Kidney (tissue), 14 donors: ENCODE results near the gene SLC1A1. TPM values are rescaled to one million over a fixed set of nuclear protein-coding genes. Genes with fewer than 3 reads are reported as not detected.

Source experiments
- DNase-seq, 5 donors: peaks; one replicate each; pipeline ENCODE4 v3.0.0-alpha.2; 2013 to 2020
- FAIRE-seq: peaks from 2 replicates; lab custom pipeline; 2012; peaks lifted over from hg19 to GRCh38; lab: Jason Lieb, UNC
- H3K27ac ChIP-seq, 2 donors: one replicate each; pipeline ENCODE4 v1.7.0; 2013; ENCODE audit warnings: low read depth in 2 of 2, low read length in 2 of 2, inconsistent platforms in 1 of 2
- H3K27me3 ChIP-seq: one replicate; pipeline ENCODE4 v1.7.1; 2013; ENCODE audit warnings: low read length, inconsistent platforms; ENCODE audit not compliant: control insufficient read depth, insufficient read depth
- H3K36me3 ChIP-seq, 3 donors: one replicate each; pipeline versions ENCODE4 v1.7.0 to v1.7.1; 2013; ENCODE audit warnings: low read length in 3 of 3, control low read depth in 1 of 3, inconsistent platforms in 1 of 3; ENCODE audit not compliant: insufficient read depth in 3 of 3, control insufficient read depth in 2 of 3
- H3K4me1 ChIP-seq, 3 donors: one replicate each; pipeline versions ENCODE4 v1.7.0 to v1.7.1; 2013; ENCODE audit warnings: low read length in 3 of 3, inconsistent platforms in 1 of 3, low read depth in 1 of 3; ENCODE audit not compliant: control insufficient read depth in 2 of 3, insufficient read depth in 2 of 3
- H3K4me3 ChIP-seq, 3 donors: one replicate each; pipeline versions ENCODE4 v1.7.0 to v1.8.1; 2013; ENCODE audit warnings: low read length in 3 of 3, control low read depth in 1 of 3, inconsistent platforms in 1 of 3
- H3K9ac ChIP-seq, 3 donors: one replicate each; pipeline versions ENCODE4 v1.7.0 to v1.7.1; 2013; ENCODE audit warnings: low read length in 3 of 3, control low read depth in 1 of 3, inconsistent platforms in 1 of 3
- H3K9me3 ChIP-seq, 3 donors: one replicate each; pipeline versions ENCODE4 v1.7.0 to v1.7.1; 2013; ENCODE audit warnings: low read length in 3 of 3, control low read depth in 1 of 3, inconsistent platforms in 1 of 3; ENCODE audit not compliant: control insufficient read depth in 2 of 3, insufficient read depth in 1 of 3
- intact Hi-C: fragments of 100-400 bp; cut with DNase I; formaldehyde crosslinking; loops from one replicate; pipeline ENCODE4 v1.11.1; 2022
- polyA plus RNA-seq: library from polyadenylated mRNA; stranded (reverse); fragments of 350-450 nt; fragmentation: Illumina TruSeq; extraction: RNeasy Lipid Tissue Mini Kit (QIAGEN cat#74804); gene quantifications from one replicate; pipeline ENCODE4 v1.2.3, GENCODE V29; 2014; ENCODE audit warnings: low read depth, low replicate concordance; ENCODE audit not compliant: insufficient read depth
- total RNA-seq: library from RNA; stranded (reverse); fragmentation: NEBNext Ultra II Directional; extraction: Animal tissue kit (Norgen Biotek cat#: 25700); gene quantifications from one replicate; pipeline ENCODE4 v1.2.1, GENCODE V29; 2021
- TF ChIP-seq, protein P1 (sequence below): IDR thresholded peaks from 3 replicates; pipeline ENCODE4 v1.5.1; 2012; ENCODE audit warnings: mild to moderate bottlenecking, moderate library complexity, borderline replicate concordance; ENCODE audit not compliant: insufficient read depth; ENCODE audit errors: extremely low read depth
- donor health status: control.
- donor health status: control.
- donor health status: control.
- donor health status: control.
- donor health status: control.
- donor health status: DM: yes; HTN: yes; CAD: no.
- donor health status: Normal renal cell carcinoma (clear cell type).

SLC1A1 gene
- total and polyA plus RNA-seq, 2 donors from 2014 or later, result 19.0 to 19.6 TPM

DNA sequence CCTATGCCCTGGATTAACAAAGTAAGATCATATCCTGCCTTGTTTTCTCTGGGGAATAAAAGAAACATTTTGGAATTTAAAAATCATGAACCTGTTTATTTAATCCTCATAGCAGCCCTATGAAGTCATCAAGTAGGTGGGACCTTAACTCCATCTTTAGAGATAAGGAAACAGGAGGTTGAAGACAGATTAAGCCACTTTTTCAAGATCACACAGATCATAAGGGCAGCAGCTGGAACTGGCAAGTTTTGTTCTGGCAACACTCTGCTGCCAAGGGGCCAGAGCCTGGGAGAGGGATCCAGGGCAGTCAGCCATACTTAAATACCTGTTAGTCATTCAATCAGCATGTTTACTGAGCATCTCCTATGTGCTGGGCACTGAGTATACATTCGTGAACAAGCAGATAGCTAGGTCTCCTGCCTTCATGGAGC, 63.7 kb downstream of the SLC1A1 start:
- no peaks in the 10 kb centered on the region for H3K27me3 ChIP-seq
- no peaks in the 10 kb centered on the region for H3K36me3 ChIP-seq
- H3K9ac ChIP-seq, result no peak overlapping the region
- no peak overlapping the region for H3K27ac ChIP-seq
- no peak overlapping the region for H3K4me3 ChIP-seq
- intact Hi-C loops, result no loop called here
- FAIRE-seq, result no peak
- no peak for DNase-seq
- TF ChIP-seq, protein P1, sequence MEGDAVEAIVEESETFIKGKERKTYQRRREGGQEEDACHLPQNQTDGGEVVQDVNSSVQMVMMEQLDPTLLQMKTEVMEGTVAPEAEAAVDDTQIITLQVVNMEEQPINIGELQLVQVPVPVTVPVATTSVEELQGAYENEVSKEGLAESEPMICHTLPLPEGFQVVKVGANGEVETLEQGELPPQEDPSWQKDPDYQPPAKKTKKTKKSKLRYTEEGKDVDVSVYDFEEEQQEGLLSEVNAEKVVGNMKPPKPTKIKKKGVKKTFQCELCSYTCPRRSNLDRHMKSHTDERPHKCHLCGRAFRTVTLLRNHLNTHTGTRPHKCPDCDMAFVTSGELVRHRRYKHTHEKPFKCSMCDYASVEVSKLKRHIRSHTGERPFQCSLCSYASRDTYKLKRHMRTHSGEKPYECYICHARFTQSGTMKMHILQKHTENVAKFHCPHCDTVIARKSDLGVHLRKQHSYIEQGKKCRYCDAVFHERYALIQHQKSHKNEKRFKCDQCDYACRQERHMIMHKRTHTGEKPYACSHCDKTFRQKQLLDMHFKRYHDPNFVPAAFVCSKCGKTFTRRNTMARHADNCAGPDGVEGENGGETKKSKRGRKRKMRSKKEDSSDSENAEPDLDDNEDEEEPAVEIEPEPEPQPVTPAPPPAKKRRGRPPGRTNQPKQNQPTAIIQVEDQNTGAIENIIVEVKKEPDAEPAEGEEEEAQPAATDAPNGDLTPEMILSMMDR, result no peak
- peaks cover 0 to 29% (median 28%) of the 10 kb centered on the region in 3 donors for H3K4me1 ChIP-seq
- H3K9me3 ChIP-seq, result no peaks in the 10 kb centered on the region

DNA sequence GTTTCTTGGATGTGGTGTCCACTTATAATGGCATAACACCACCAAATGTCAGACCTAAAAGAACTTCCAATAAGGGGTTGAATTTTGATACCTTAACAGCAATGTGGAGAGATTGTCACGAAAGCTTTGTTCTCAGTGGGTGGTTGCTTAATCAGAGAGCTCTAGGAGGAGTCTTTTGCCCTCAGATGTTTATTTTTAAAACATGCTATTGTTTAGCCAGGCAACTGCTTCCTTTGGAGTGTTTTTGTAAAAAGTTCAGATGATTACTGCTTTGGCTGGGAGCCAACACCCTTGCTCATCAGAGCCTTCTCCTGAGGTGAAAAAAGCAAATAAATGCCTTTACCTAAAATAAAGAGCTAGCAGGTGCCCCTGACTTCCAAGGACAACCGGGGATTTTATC, 65.0 kb downstream of the SLC1A1 start:
- no peaks in the 10 kb centered on the region for H3K36me3 ChIP-seq
- no peak overlapping the region for H3K4me3 ChIP-seq
- H3K27me3 ChIP-seq, result no peaks in the 10 kb centered on the region
- FAIRE-seq, result no peak
- no peaks in the 10 kb centered on the region for H3K9me3 ChIP-seq
- H3K27ac ChIP-seq, result peak overlapping the region in 1 of 2 donors; percentile 6
- TF ChIP-seq, protein P1, result no peak
- H3K4me1 ChIP-seq, result peaks cover 0 to 20% (median 15%) of the 10 kb centered on the region in 3 donors
- DNase-seq, result peak in 1 of 5 donors; percentile 38
- intact Hi-C loops, result no loop called here
- no peak overlapping the region for H3K9ac ChIP-seq

DNA sequence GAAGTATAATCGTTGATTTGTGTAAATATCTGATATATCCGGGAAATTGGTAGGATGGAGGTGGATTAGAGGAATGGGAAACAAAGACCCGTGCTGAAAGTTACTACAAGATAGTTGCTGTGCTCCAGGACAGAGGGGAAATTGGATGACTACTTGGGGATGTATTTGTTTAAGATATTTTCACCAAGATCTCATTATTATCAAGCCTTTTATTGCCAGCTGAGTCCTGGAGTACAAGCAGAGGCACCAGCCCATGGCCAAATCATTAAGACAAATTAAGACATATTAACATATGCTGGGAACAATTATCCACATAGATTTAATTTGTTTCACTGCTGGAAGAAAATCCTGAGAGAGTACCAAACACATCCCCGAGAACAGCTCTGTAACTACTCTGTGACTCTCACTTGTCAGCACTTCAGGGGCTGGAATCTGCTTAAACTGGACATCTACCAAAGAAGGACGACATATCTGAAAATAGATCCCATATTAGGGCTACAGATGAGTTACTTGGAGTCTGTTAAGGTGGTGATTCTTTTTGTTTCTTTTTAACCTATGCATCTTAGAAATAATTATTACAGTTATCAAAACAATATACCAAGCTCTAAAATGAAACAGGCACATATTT, 68.2 kb downstream of the SLC1A1 start:
- intact Hi-C loops, result no loop called here
- FAIRE-seq, result no peak

More for the DNA sequence above, 68.2 kb downstream of the SLC1A1 start:
- no peak for DNase-seq
- peaks cover 0 to 4% (median 2%) of the 10 kb centered on the region in 3 donors for H3K36me3 ChIP-seq
- no peaks in the 10 kb centered on the region for H3K27me3 ChIP-seq
- peaks cover 0 to 7% (median 4%) of the 10 kb centered on the region in 3 donors for H3K4me1 ChIP-seq
- no peak overlapping the region for H3K27ac ChIP-seq
- H3K4me3 ChIP-seq, result no peak overlapping the region
- no peak overlapping the region for H3K9ac ChIP-seq
- TF ChIP-seq, protein P1, result no peak
- H3K9me3 ChIP-seq, result no peaks in the 10 kb centered on the region
